ENCODE results near the gene GAL3ST3. TPM values are rescaled to one million over a fixed set of nuclear protein-coding genes. Genes with fewer than 3 reads are reported as not detected.

Gene GAL3ST3
- polyA plus RNA-seq, 1 donor (not counting 4 experiments of a cell fraction or from before 2014, with no cell fraction given) = not detected

DNA sequence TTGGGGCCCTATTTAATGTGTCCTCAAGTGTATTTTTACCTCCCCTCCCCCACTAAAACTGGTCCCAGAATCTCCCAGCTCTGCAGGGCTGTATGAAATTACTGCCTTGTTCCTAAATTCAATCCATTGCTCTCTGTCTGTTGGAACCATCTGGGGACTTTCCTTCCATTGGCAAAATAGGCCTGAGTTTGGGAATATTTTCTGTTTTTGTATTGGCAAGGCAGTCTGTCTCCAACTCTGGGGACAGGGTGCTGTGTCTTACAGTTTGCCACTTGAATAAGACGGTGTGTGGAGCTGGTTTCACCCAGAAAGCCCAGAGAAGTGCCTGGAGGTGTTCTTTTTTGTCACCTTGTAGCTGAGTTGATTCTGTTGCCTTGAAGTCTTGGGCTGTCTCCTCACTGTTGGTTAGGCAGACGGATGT, 22.4 kb upstream of the GAL3ST3 start:
- peaks cover 40% of the 10 kb centered on the region for H3K79me2 ChIP-seq (ENCODE audit: control insufficient read depth, insufficient read depth, low read length)
- H4K20me1 ChIP-seq (ENCODE audit: control insufficient read depth, extremely low read depth, insufficient read depth, low read length) = peaks cover 11% of the 10 kb centered on the region
- H3K4me1 ChIP-seq (ENCODE audit: control insufficient read depth, extremely low read depth, insufficient read depth, low read length) = peaks cover 25% of the 10 kb centered on the region
- TF ChIP-seq EZH2 (IDR thresholded peaks at IDR 0.05; ENCODE audit: low read length) = no peak
- TF ChIP-seq, protein P1, sequence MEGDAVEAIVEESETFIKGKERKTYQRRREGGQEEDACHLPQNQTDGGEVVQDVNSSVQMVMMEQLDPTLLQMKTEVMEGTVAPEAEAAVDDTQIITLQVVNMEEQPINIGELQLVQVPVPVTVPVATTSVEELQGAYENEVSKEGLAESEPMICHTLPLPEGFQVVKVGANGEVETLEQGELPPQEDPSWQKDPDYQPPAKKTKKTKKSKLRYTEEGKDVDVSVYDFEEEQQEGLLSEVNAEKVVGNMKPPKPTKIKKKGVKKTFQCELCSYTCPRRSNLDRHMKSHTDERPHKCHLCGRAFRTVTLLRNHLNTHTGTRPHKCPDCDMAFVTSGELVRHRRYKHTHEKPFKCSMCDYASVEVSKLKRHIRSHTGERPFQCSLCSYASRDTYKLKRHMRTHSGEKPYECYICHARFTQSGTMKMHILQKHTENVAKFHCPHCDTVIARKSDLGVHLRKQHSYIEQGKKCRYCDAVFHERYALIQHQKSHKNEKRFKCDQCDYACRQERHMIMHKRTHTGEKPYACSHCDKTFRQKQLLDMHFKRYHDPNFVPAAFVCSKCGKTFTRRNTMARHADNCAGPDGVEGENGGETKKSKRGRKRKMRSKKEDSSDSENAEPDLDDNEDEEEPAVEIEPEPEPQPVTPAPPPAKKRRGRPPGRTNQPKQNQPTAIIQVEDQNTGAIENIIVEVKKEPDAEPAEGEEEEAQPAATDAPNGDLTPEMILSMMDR (optimal IDR thresholded peaks at IDR 0.05 in 1 of 3, IDR thresholded peaks at IDR 0.05 in 1 of 3, conservative IDR thresholded peaks at IDR 0.05 in 1 of 3; ENCODE audit: extremely low read depth in 1 of 3, insufficient read depth in 2 of 3, low read length in 3 of 3) = no peak
- dilution Hi-C loops (cut with MboI; ENCODE audit: extremely low pct_ligation_motif_present, low sequenced_read_pairs) = no loop called here
- peak overlapping the region; percentile 97 for H3K4me2 ChIP-seq (ENCODE audit: control insufficient read depth, extremely low read depth, insufficient read depth, low read depth, low read length)
- H3K27me3 ChIP-seq (ENCODE audit: control insufficient read depth, extremely low read depth, insufficient read depth, low read length) = no peaks in the 10 kb centered on the region
- H3K27ac ChIP-seq (ENCODE audit: control insufficient read depth, insufficient read depth, low read length) = peak overlapping the region; percentile 42
- H3K36me3 ChIP-seq (ENCODE audit: control insufficient read depth in 2 of 2, extremely low read depth in 1 of 2, insufficient read depth in 2 of 2, low read length in 2 of 2) = peaks cover 23 to 44% of the 10 kb centered on the region in 2 experiments
- H3K4me3 ChIP-seq (ENCODE audit: control insufficient read depth in 2 of 3, extremely low read depth in 1 of 3, insufficient read depth in 2 of 3, low read depth in 1 of 3, low read length in 3 of 3) = peak overlapping the region; percentile 70 to 95 (median 84)
- no peaks in the 10 kb centered on the region for H3K9me3 ChIP-seq (ENCODE audit: control insufficient read depth, low read depth, low read length)
- no peaks in the 10 kb centered on the region for H3K9me1 ChIP-seq (ENCODE audit: control insufficient read depth, extremely low read depth, insufficient read depth, low read length)
- no peak for DNase-seq (ENCODE audit: low read depth, low spot score)
- peak overlapping the region; percentile 56 for H2AFZ ChIP-seq (ENCODE audit: control insufficient read depth, low read length)
- H3K9ac ChIP-seq (ENCODE audit: control insufficient read depth, extremely low read depth, insufficient read depth, low read length) = peak overlapping the region; percentile 80
- no peak for FAIRE-seq

GRCh38 chr11:66070604-66071380, 21.8 kb upstream of the GAL3ST3 start:
- H2AFZ ChIP-seq (ENCODE audit: control insufficient read depth, low read length) = peak overlapping the region; percentile 56
- peaks cover 26 to 44% of the 10 kb centered on the region in 2 experiments for H3K36me3 ChIP-seq (ENCODE audit: control insufficient read depth in 2 of 2, extremely low read depth in 1 of 2, insufficient read depth in 2 of 2, low read length in 2 of 2)
- H3K9me1 ChIP-seq (ENCODE audit: control insufficient read depth, extremely low read depth, insufficient read depth, low read length) = no peaks in the 10 kb centered on the region
- peaks cover 11% of the 10 kb centered on the region for H4K20me1 ChIP-seq (ENCODE audit: control insufficient read depth, extremely low read depth, insufficient read depth, low read length)
- H3K9ac ChIP-seq (ENCODE audit: control insufficient read depth, extremely low read depth, insufficient read depth, low read length) = peak overlapping the region; percentile 80
- H3K9me3 ChIP-seq (ENCODE audit: control insufficient read depth, low read depth, low read length) = no peaks in the 10 kb centered on the region
- FAIRE-seq (no peak), DNase-seq (ENCODE audit: low read depth, low spot score) (no peak)
- peak overlapping the region; percentile 42 for H3K27ac ChIP-seq (ENCODE audit: control insufficient read depth, insufficient read depth, low read length)
- peak overlapping the region; percentile 97 for H3K4me2 ChIP-seq (ENCODE audit: control insufficient read depth, extremely low read depth, insufficient read depth, low read depth, low read length)
- H3K4me3 ChIP-seq (ENCODE audit: control insufficient read depth in 2 of 3, extremely low read depth in 1 of 3, insufficient read depth in 2 of 3, low read depth in 1 of 3, low read length in 3 of 3) = peak overlapping the region; percentile 70 to 95 (median 84)
- H3K4me1 ChIP-seq (ENCODE audit: control insufficient read depth, extremely low read depth, insufficient read depth, low read length) = peaks cover 19% of the 10 kb centered on the region
- dilution Hi-C loops (cut with MboI; ENCODE audit: extremely low pct_ligation_motif_present, low sequenced_read_pairs) = no loop called here
- H3K27me3 ChIP-seq (ENCODE audit: control insufficient read depth, extremely low read depth, insufficient read depth, low read length) = no peaks in the 10 kb centered on the region
- H3K79me2 ChIP-seq (ENCODE audit: control insufficient read depth, insufficient read depth, low read length) = peaks cover 36% of the 10 kb centered on the region
- TF ChIP-seq, protein P1 (optimal IDR thresholded peaks at IDR 0.05 in 1 of 3, IDR thresholded peaks at IDR 0.05 in 1 of 3, conservative IDR thresholded peaks at IDR 0.05 in 1 of 3; ENCODE audit: extremely low read depth in 1 of 3, insufficient read depth in 2 of 3, low read length in 3 of 3) = no peak
- no peak for TF ChIP-seq EZH2 (IDR thresholded peaks at IDR 0.05; ENCODE audit: low read length)

Measured in keratinocyte (primary cell).